CD4-positive, alpha-beta T cell treated with Interleukin-2 at 100 ng/mL for 4 hours (primary cell): ENCODE data around the gene HOTAIR.

ENCODE experiments used
- DNase-seq: peaks from one replicate; pipeline ENCODE4 v3.0.0-alpha.2; 2020; ENCODE audit warnings: low spot score

Gene HOTAIR

DNA sequence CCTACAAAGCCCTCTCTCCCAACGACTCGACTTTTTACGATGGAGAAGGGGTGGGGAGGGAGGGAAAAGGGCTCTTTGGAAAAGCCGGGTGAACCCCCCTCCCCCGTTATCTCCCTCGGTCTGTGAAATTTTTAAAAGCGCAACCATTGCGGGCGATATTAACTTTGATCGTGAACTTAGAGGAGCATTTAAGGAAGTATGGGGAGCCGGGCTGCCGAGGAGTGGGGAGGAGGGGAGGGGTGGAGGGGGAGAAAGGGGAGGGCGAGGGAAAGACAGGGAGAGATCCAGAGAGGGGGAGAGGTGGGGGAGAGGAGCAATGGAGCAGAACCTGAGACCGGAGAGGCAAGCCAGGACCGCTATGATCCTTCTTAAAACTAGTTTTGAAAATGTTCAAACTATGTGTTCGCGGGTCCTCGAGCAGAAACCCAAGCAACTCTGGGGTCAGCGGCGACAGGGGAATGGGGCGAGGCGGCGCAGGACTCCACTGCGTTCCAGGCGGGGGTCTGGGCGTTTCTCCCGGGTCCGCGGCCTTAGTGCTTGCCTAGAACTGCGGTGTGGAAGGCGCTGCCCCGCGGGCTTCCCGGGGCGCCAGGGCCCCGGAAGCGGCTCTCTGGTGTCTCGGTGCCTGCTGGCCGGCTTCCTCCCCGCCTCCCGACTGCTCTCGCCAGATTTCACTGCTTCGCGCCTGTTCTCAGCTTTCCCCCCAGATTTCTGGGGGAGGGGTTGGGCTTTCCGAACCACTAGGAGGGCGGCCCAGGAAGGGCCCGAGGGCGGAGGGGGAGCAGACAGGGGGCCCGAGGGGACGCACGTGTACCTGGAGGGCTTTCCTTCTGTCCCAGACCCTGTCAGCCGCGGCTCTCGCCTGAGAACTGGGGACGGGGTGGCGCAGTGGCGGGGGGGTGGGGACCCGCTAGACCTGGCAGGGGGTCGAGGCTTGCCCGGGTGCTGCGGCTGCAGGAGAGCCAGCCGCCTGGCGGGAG is at the start of gene HOTAIR:
HOTAIR (minus strand) TSS at position 871 of the 980 bp plus-strand sequence.
- no peak for DNase-seq

GRCh38 chr12:54024127-54024526 is 49.4 kb upstream of the HOTAIR start:
- DNase-seq, result no peak

DNA sequence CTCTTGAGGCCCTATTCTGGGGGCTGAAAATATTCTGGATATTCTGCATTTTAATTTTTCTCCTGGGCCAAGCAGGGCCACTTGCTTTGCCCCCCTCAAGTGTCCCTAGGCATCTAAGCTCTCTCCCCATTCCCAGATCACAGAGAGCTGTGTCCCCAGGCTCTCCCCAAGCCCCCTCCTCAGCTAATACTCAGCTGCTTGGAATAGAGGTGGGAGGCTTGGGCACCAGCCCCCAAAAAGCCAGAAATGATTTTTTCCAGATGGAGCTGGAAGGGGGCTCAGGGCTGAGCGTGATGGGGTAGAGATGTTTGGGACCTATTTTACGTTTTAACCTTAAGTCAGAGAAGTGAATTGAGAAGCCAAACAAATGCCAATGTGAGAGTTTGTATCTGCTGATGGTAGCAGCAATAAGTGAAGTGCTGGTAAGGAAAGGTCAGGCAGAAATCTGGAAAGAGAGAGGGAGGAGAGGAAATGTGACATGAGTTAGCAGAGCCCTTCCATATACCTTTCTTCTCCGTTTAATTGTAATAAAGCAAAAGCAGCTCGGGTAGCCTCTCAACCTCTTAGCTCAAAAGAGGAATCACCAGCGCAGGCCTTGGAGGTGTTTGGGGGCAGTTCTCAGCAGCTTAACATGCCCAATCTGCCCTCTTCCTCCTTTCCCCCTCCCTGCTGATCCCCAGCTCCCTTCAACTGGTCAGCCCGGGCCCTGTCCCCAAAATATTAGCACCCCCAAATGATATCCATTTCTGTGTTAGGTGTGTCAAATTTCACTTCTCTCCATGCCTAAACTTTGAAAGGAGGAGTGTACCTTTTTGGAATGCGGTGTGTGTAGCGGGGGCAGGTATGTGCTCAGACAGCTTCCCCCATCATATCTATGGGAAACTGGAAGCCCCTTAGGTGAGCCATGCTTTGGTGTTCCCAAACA is 48.5 kb upstream of the HOTAIR start:
- no peak for DNase-seq

- DNase-seq, result no peak
Measured at GRCh38 chr12:54021432-54022013, 46.8 kb upstream of the HOTAIR start.

- no peak for DNase-seq
Measured at GRCh38 chr12:54020591-54021405, 46.0 kb upstream of the HOTAIR start.

DNA sequence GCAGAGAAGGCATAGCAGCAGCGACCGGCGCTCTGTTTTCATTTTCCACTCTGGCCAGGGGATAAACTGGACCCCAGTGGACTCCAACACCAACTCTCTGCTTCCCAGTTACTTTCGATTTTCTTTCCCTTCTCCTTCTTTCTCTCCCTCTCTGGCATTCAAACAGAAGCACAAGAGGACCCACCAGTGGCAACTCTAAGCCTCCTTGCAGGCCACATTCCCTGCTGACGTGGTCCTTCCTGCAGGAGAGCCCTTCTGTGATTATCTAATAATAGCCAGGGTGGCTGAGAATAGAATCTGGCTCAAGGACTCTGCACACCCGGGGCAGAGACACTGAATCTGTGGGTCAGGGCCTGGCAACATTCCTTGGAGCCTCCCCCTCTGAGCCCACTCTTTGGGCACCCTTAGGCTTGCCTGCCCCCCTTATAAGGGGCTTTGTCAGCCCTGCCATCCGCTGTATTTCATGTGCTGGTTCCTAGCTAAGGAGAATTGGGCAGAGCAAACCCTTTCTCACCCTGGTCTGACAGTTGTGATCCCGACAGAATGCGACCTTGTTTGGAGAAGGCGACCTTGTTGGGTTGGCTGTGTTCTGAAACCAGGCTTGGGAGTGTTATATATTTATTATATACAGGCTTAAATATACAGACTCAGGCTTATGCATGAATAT is 45.3 kb upstream of the HOTAIR start:
- no peak for DNase-seq

GRCh38 chr12:54019091-54019811 is 44.5 kb upstream of the HOTAIR start:
- DNase-seq, result no peak

DNA sequence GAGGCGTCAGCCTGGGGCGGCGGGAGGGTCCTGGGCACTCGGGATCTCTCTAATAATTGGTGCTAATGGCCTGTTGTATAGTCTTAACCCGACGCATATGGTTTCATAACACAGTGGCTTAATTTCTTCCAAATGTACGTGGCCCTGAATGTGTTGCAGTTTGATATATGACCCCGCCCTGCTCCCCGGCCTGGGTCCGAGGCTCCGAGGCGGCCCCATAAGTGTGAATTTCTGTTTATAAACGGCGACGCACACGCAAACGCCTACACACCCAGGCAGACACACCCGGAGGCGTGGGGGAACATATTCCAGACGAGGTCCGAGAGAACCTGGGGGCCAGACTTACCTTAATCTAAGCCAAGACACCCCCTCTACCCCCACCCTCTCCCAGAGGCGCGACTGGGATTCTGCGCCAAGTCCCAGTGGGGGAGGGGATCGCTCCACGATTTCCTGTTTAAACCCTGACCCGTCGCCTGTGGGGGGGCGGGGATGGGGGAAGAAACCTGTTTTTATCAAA is 43.8 kb upstream of the HOTAIR start:
- DNase-seq, result no peak

DNA sequence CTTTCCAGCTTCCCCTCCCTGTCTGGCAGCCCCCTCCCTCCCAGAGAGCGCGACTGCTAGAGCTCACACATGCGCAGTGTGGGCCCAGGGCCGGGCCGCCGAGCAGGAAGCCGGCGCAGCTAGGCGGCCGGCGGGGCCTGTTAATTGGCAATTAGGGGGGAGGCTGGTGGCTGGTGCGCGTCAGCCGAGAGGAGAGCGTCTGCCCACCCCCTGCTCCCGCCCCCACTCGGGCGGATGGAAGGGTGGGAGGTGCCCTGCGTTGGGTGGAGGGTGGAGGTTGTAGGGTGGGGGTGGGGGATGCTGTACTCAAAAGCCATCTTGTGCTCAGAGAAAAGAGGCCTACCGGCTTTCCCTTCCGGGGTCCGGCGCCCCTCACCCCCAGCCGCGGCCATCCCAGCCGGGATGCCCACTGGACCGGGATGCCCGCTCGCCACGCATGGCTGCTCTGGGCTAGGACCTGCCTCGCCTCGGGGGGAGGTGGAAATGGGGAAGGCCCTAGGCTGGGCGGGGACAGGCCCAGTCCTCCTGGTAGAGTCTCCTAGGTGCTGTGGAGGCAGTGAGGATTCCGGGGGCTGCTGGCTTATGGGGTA is 43.2 kb upstream of the HOTAIR start:
- peak; percentile 73 for DNase-seq

- no peak for DNase-seq
Measured at GRCh38 chr12:54017027-54017788, 42.5 kb upstream of the HOTAIR start.

DNA sequence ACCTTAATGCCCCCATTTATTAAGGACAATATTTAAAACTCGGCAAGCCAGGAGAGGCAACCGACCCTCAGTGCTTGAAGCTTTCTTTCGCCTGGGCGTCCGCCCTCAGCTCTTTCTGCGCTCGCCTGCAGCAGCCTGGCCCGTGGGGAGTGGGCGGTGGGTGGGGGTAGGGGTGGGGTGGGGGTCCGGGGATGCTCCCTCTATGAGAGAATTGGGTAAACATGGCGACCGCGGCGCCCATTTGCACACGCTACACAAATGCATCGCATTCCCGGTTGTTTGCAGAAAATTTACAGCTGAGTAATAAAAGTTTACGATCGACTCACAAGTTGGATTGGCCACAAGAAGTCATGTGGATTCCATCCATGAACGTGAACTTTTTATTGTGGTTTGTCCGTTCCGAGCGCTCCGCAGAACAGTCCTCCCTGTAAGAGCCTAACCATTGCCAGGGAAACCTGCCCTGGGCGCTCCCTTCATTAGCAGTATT is 41.8 kb upstream of the HOTAIR start:
- DNase-seq, result no peak

- DNase-seq, result no peak
Measured at GRCh38 chr12:54016051-54016450, 41.3 kb upstream of the HOTAIR start.

- DNase-seq, result no peak
Measured at GRCh38 chr12:54015018-54015931, 40.5 kb upstream of the HOTAIR start.

DNA sequence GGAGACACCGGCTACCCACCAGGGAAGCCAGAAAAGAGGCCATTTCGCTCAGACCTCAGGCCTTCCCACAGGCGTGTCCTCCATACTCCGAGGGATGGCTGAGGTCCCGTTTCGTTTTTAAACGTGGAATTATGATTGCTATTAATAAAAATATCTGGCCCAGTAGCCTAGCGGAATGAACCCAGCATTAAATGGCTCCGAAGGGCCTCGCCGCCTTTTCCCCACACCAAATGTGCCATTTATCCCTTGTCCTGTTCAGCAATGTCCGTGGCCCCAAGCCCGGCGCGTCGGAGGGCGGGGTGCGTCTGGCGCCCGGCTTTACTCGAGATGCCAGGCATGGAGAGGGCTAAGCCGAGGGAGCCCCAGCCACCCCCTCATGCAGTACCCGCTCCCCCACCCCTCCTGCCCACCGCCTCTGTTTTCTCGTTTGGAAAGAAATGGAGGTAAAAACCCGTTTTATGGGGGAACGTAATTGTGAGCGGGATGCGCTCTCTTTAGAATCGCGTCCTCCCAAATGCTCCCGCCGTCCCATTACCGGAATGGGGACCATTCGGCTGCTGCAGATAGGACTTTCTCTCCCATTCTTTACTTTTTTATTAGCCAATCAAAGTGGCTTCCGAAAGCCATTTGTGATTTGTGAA is 39.7 kb upstream of the HOTAIR start:
- no peak for DNase-seq

DNA sequence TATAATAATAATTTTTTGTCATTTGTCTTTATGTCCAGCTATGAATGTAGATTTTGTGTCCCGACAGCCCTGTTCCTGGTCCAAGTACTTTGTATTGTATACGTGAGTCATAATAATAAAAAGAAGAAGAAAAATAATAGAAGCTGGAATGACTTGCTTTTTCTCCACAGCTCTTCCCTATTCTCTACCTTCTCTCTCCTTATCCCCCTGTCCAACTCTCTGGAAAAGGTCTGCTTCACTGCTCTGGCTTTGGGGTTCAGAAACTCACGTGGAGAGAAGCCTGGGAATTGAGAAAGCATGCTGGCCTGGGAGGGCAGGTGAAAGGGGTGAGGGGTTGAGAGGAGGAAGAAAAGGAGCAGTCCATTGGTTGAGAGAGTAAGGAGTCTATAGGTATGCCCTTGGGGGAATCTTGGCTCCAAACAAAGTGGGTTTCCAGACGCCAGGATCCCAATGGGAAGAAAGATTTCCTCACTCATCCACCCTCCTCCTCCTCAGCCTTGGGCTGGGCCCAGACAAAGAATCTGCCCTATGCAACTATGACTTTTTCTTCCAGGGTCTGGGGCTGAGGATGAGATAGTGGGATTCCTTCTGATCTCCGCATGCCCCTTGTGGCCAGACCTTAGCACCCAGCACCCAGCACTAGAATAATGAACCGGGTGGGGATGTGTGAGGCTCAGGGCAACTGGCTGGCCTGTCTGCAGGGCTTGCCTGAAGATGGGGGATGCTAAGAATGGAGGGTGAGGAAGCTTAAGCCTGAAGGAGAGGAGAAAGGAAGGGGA is 38.1 kb upstream of the HOTAIR start:
- DNase-seq, result no peak
